HUES6 (cell line): ENCODE data around the gene ZNF530.
A peak's percentile ranks its signal among the peaks of the same experiment; 100 is the strongest.

Source experiments
- H3K27ac ChIP-seq: 2 replicates; pipeline ENCODE4 v1.7.0; 2013; ENCODE audit warnings: low read depth, mild to moderate bottlenecking, low read length, inconsistent platforms
- H3K27me3 ChIP-seq: 2 replicates; pipeline ENCODE4 v1.6.1; 2013; ENCODE audit warnings: low read length; ENCODE audit not compliant: control insufficient read depth, insufficient read depth
- H3K36me3 ChIP-seq: 2 replicates; pipeline ENCODE4 v1.6.1; 2013; ENCODE audit warnings: low read length; ENCODE audit not compliant: control insufficient read depth, insufficient read depth
- H3K4me1 ChIP-seq: 2 replicates; pipeline ENCODE4 v1.6.1; 2013; ENCODE audit warnings: low read length; ENCODE audit not compliant: control insufficient read depth, insufficient read depth
- H3K4me3 ChIP-seq: 2 replicates; pipeline ENCODE4 v1.5.1; 2013; ENCODE audit warnings: low read depth, low read length
- H3K9ac ChIP-seq: one replicate; pipeline ENCODE4 v1.6.1; 2013; ENCODE audit warnings: mild to moderate bottlenecking, low read length
- H3K9me3 ChIP-seq: 2 replicates; pipeline ENCODE4 v1.6.1; 2013; ENCODE audit warnings: low read depth, low read length; ENCODE audit not compliant: control insufficient read depth, insufficient read depth

The ZNF530 gene

DNA sequence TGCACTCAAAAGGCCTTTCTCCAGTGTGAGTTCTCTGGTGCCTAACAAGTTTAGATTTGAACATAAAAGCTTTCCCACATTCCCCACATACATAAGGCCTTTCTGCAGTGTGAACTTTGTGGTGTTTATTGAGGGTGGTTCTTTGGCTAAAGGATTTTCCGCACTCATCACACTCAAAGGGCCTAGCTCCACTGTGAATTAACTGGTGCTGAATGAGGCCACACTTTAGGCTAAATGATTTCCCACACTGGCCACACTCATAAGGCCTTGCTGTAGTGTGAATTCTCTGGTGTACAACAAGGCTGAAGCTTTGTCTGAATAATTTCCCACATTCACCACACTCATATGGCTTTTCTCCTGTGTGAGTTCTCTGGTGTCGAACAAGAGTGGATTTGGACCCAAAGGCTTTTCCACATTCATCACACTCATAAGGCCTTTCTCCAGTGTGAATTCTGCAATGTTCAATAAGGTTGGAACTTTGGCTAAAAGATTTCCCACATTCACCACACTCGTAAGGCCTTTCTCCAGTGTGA is 27.2 kb upstream of the ZNF530 start:
- Histone ChIP-seq H3K9ac (no peak overlapping the region), H3K4me3 (no peak overlapping the region), H3K36me3 (peaks cover 68% of the 10 kb centered on the region), H3K4me1 (no peaks in the 10 kb centered on the region), H3K27ac (no peak overlapping the region), H3K9me3 (peaks cover 94% of the 10 kb centered on the region), H3K27me3 (no peaks in the 10 kb centered on the region)

DNA sequence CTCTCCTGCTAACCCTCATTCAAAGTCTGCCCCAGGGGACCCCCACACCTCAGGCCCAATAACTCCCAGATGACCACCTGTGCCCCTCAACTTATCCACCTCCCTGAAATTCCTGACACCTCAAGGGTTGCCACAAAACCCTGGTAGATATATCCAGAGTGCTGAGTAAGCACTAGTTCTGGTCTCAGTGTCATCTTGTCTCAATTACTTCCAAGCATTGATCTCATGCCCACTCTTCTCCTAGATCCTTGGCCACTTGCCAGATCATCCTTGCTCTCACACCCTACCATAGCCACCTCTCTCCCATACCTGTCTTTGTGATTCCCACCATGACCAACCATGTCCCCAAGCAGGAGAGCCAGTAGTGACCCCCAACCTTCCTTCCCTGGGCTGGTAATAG is 23.0 kb upstream of the ZNF530 start:
- Histone ChIP-seq H3K9ac (no peak overlapping the region), H3K9me3 (peaks cover 73% of the 10 kb centered on the region), H3K27ac (no peak overlapping the region), H3K4me1 (peaks cover 4% of the 10 kb centered on the region), H3K4me3 (no peak overlapping the region), H3K36me3 (peaks cover 63% of the 10 kb centered on the region), H3K27me3 (no peaks in the 10 kb centered on the region)

DNA sequence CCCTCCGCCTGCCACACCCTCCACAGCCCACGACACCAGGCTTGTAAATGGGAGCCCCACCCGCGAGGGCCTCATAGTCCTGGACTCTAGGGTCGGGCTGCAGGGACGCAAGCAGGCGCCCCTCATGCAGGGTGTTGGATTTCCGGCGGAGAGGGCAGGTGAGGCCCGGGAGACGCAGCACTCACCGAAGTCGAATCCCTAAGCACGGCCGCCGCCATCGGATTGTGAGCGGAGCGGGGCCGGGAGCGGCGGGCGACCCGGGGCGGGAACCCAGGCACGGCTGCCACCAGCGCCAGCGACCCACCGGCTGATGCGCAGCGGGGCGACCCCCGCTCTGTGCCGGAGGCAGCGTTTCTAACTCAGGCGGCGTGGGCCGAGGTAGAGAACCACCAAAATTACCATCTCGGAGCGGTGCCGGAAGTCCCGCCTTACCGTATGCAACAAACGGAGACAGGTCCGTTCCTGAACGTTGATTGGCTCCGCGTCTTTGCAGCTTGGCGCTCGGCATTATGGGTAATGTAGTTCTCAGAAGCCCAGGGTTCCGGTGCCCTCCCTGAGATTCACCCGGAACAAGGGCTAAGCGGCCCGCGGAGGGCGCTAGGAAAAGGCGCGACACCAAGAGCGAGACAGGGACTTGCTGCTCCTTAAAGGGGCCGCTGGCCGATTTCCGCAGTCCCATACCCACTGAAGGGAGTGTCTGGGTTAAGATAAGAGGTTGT is 21.0 kb upstream of the ZNF530 start, which contains the start of gene ZNF416:
ZNF416 (minus strand) TSS at position 425 of the 719 bp plus-strand sequence; CDS start at position 218, 207 bp downstream.
- Histone ChIP-seq H3K4me3 (peak within 1 kb of the TSS; percentile 85), H3K36me3 (peaks cover 43% of the 10 kb centered on the region), H3K27ac (no peak within 1 kb of the TSS), H3K4me1 (peaks cover 4% of the 10 kb centered on the region), H3K27me3 (no peaks in the 10 kb centered on the region), H3K9ac (peak within 1 kb of the TSS; percentile 68), H3K9me3 (peaks cover 66% of the 10 kb centered on the region)

DNA sequence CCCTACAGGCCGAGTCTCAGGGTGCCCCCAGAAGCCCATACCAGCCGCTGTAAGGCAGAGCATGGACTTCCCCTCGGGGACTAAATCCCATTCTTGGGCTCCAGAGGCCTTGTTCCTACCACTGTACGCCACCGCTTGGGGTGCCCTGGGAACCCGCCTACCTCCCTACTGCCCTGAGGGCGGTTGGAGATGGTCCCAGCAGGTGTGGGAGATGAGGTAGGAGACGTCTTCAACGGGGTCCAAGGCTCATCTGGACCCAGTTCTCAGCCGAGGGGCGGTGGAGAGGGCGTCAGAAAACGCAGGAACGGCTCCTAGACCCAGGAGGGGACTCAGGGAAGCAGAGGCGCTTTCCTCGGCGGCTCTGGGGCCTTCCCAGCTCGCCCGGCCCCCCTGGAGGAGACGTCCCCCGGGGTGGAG is 16.6 kb upstream of the ZNF530 start:
- Histone ChIP-seq H3K4me1 (peaks cover 1% of the 10 kb centered on the region; the same call in 1 of the 2 replicates), H3K9ac (no peak overlapping the region), H3K9me3 (peaks cover 53% of the 10 kb centered on the region), H3K27ac (no peak overlapping the region), H3K36me3 (peaks cover 27% of the 10 kb centered on the region), H3K27me3 (no peaks in the 10 kb centered on the region), H3K4me3 (peak overlapping the region; percentile 79)

GRCh38 chr19:57583521-57584416 is 15.9 kb upstream of the ZNF530 start, which contains the start of gene ZIK1:
Gene ZIK1, plus strand, starts transcription at chr19:57584145. Its CDS starts 212 bp downstream, at chr19:57584357.
- 0 out of 2 replicates have a peak within 1 kb of the TSS, but pooled peaks have one; percentile 13 for H3K27ac ChIP-seq
- H3K4me3 ChIP-seq: peak within 1 kb of the TSS; percentile 79
- H3K9me3 ChIP-seq: peaks cover 58% of the 10 kb centered on the region

DNA sequence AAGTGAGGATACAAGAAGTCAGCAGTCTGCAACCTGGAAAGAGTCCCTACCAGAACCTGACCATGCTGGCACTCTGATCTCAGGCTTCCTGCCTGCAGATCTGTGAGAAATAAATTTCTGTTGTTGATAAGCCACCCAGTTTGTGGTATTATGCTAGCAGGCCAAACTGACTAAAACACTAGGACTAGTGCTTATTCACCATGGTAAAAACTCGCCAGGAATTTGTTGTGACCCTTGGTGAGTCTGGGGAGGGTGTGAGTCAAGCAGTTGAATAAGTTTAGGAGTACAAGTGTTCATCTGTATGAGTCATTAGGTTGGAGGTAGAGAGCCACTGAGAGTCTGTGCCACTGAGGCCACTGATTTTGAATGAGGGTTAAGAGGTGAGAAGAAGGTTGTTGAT is 12.2 kb upstream of the ZNF530 start:
- Histone ChIP-seq H3K27me3 (no peaks in the 10 kb centered on the region), H3K4me1 (no peaks in the 10 kb centered on the region), H3K9ac (no peak overlapping the region), H3K27ac (no peak overlapping the region), H3K9me3 (peaks cover 81% of the 10 kb centered on the region), H3K36me3 (peaks cover 71% of the 10 kb centered on the region), H3K4me3 (no peak overlapping the region)

More at GRCh38 chr19:57583521-57584416, 15.9 kb upstream of the ZNF530 start, which contains the start of gene ZIK1:
- Histone ChIP-seq H3K4me1 (no peaks in the 10 kb centered on the region), H3K36me3 (peaks cover 34% of the 10 kb centered on the region), H3K27me3 (no peaks in the 10 kb centered on the region), H3K9ac (peak within 1 kb of the TSS; percentile 73)

- Histone ChIP-seq H3K4me1 (peaks cover 6% of the 10 kb centered on the region; the same call in 1 of the 2 replicates), H3K9me3 (peaks cover 9% of the 10 kb centered on the region; the same call in 1 of the 2 replicates), H3K4me3 (peak overlapping the region; percentile 96), H3K36me3 (peaks cover 7% of the 10 kb centered on the region), H3K9ac (no peak overlapping the region), H3K27ac (no peak overlapping the region), H3K27me3 (no peaks in the 10 kb centered on the region)
Measured at GRCh38 chr19:57599377-57599760, 316 bp upstream of the ZNF530 start.

GRCh38 chr19:57606931-57607330 is 7.2 kb downstream of the ZNF530 start:
- H3K9me3 ChIP-seq: peaks cover 13% of the 10 kb centered on the region
- H3K4me1 ChIP-seq: no peaks in the 10 kb centered on the region
- peaks cover 46% of the 10 kb centered on the region for H3K36me3 ChIP-seq
- H3K9ac ChIP-seq: no peak overlapping the region
- H3K4me3 ChIP-seq: no peak overlapping the region
- no peaks in the 10 kb centered on the region for H3K27me3 ChIP-seq
- H3K27ac ChIP-seq: no peak overlapping the region

- Histone ChIP-seq H3K9ac (no peak overlapping the region), H3K36me3 (peaks cover 38% of the 10 kb centered on the region), H3K4me1 (no peaks in the 10 kb centered on the region), H3K4me3 (no peak overlapping the region), H3K27ac (no peak overlapping the region), H3K9me3 (peaks cover 26% of the 10 kb centered on the region), H3K27me3 (no peaks in the 10 kb centered on the region)
Measured at GRCh38 chr19:57611113-57611512, 11.4 kb downstream of the ZNF530 start.

DNA sequence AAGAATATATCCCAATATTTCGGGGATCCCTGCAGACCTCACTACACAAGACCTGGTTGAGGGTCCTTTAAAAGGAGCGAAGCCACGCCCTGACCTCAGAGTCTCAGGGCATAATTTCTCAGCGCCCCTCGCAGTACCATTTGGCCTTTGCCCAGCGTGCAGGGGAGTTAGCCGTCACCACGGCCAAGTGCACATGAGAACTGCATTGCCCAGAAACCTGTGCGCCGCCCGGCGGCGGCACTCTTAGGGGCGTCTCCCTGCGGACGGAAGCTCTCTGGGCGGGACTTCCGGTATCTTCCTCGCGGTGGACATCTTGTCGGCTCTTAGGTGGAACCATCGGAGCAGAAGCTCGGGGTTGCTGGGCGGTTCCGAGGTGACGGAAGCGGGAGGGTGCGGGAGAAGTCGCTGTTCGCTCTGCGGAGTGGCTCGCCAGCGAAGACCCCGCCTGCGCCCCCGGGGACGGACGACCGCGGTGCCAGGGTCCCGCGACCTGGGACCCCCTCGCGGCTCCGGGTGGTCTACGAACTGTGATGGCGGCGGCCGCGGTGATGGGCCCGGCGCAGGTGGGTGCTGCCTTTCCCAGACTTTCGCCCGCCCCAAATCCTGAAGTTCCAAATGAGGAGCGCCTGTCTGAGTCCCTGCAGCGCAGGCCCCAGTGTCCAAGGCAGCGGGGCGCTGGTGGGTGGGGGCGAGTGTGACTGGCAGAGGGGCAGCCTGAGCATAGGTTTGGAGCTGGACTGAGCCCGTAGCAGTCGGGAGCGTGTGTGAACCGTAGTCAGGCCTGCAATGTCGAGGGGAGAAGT is 14.5 kb downstream of the ZNF530 start, which contains the start of gene ZNF134:
ZNF134 (plus strand) TSS at position 302 of the 803 bp plus-strand sequence. CDS start 5,227 bp downstream, outside the sequence.
- peaks cover 47% of the 10 kb centered on the region for H3K36me3 ChIP-seq

More for the DNA sequence above, 14.5 kb downstream of the ZNF530 start, which contains the start of gene ZNF134:
- peak within 1 kb of the TSS; percentile 96 for H3K9ac ChIP-seq
- peaks cover 47% of the 10 kb centered on the region for H3K9me3 ChIP-seq
- H3K4me3 ChIP-seq: peak within 1 kb of the TSS; percentile 94
- no peaks in the 10 kb centered on the region for H3K27me3 ChIP-seq
- no peaks in the 10 kb centered on the region for H3K4me1 ChIP-seq
- peak within 1 kb of the TSS; percentile 88; the same call in 1 of the 2 replicates for H3K27ac ChIP-seq
